Tibial nerve (tissue), 4 donors: ENCODE data around the gene PABPC1L. TPM values are rescaled to one million over a fixed set of nuclear protein-coding genes. Genes with fewer than 3 reads are reported as not detected.

ENCODE experiments used
- DNase-seq, 2 donors: peaks; one replicate each; pipeline ENCODE4 v3.0.0-alpha.2; 2019; ENCODE audit warnings: low spot score in 2 of 2
- H3K27ac ChIP-seq, 4 donors: fragments of 200-600 bp; sonication (generic) in 3 of 4; one replicate each; pipeline ENCODE4 v1.5.1; 2017 to 2019; ENCODE audit warnings: mild to moderate bottlenecking in 1 of 4
- H3K27me3 ChIP-seq, 2 donors: fragments of 200-600 bp; sonication (generic) in 1 of 2; one replicate each; pipeline versions ENCODE4 v1.5.1 to v1.6.0; 2017 to 2019
- H3K36me3 ChIP-seq, 3 donors: fragments of 200-600 bp; sonication (generic); one replicate each; pipeline ENCODE4 v1.5.1; 2018 to 2019
- H3K4me1 ChIP-seq, 4 donors: fragments of 200-600 bp; sonication (generic) in 3 of 4; one replicate each; pipeline ENCODE4 v1.5.1; 2017 to 2019
- H3K4me3 ChIP-seq, 4 donors: fragments of 200-600 bp; sonication (generic) in 3 of 4; one replicate each; pipeline ENCODE4 v1.5.1; 2017 to 2019; ENCODE audit warnings: mild to moderate bottlenecking in 1 of 4, moderate library complexity in 1 of 4
- H3K9me3 ChIP-seq, 4 donors: fragments of 200-600 bp; sonication (generic) in 3 of 4; one replicate each; pipeline ENCODE4 v1.5.1; 2017 to 2019
- EP300 ChIP-seq, 2 donors: sonication (generic); formaldehyde crosslinking; IDR thresholded peaks; one replicate each; pipeline ENCODE4 v1.6.1; 2017; ENCODE audit warnings: antibody characterized with exemption in 2 of 2, mild to moderate bottlenecking in 1 of 2
- POLR2A ChIP-seq, 2 donors: fragments of 450-650 bp; IDR thresholded peaks; one replicate each; pipeline ENCODE4 v1.6.1; 2017; ENCODE audit warnings: antibody characterized with exemption in 2 of 2, mild to moderate bottlenecking in 2 of 2, moderate library complexity in 2 of 2
- WGBS, 2 donors: methylation state at CpG; one replicate each; pipeline ENCODE4 v1.1.5; 2018; 5-methylcytosine and 5-hydroxymethylcytosine counted together
- total RNA-seq, 4 donors: library from RNA; depleted of rRNA; stranded (reverse); fragments of >200 nt; gene quantifications; one replicate each; pipeline ENCODE4 v1.1.0, GENCODE V29; 2016
- TF ChIP-seq, protein P1 (sequence below), 5 experiments: fragments of 200-600 bp in 3 of 5; fragments of 450-650 bp in 2 of 5; sonication (generic) in 3 of 5; IDR thresholded peaks; one replicate each; pipeline ENCODE4 v1.5.1; 2016 to 2019; ENCODE audit warnings: antibody characterized with exemption in 5 of 5, mild to moderate bottlenecking in 3 of 5, moderate library complexity in 2 of 5

PABPC1L gene
- total RNA-seq, 4 donors from 2014 or later: 11.8 to 27.9 (median 16.0) TPM

DNA sequence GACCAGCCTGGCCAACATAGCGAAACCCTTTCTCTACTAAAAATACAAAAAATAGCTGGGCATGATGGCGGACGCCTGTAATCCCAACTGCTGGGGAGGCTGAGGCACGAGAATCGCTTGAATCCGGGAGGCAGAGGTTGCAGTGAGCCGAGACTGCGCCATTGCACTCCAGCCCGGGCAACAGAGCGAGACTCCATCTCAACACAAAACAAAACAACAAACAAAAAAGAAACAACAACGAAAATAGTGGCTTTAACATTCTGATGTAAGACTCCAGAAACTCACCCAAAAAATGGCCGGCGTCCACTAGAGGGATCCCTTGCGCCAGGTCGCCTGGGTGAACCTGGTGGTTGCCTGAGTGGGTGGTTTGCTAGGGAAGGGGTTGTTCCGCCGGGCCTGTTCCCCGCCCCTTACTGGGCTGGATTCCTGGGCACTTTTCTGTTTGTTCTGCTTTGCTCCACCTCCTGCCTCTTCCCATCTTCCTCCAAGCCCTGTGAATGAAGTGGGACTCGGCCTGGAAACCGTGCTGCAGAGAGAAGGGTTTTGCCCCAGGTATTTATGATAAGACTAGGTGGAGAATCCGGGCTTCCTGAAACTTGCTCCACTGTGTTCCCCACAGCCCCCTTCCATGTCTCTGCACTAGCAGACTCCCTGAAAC lies 1.5 kb downstream of the PABPC1L start:
- no peaks in the 10 kb centered on the region for H3K9me3 ChIP-seq
- H3K4me1 ChIP-seq: peaks cover 0 to 18% (median 8%) of the 10 kb centered on the region in 4 donors
- peak in 1 of 2 donors; percentile 18 for DNase-seq
- peaks cover 0 to 39% (median 0%) of the 10 kb centered on the region in 3 donors for H3K36me3 ChIP-seq
- H3K27ac ChIP-seq: no peak overlapping the region
- H3K27me3 ChIP-seq: no peaks in the 10 kb centered on the region
- TF ChIP-seq EP300 (IDR thresholded peaks at IDR 0.05) (no peak), POLR2A (IDR thresholded peaks at IDR 0.05) (no peak)
- TF ChIP-seq, protein P1, sequence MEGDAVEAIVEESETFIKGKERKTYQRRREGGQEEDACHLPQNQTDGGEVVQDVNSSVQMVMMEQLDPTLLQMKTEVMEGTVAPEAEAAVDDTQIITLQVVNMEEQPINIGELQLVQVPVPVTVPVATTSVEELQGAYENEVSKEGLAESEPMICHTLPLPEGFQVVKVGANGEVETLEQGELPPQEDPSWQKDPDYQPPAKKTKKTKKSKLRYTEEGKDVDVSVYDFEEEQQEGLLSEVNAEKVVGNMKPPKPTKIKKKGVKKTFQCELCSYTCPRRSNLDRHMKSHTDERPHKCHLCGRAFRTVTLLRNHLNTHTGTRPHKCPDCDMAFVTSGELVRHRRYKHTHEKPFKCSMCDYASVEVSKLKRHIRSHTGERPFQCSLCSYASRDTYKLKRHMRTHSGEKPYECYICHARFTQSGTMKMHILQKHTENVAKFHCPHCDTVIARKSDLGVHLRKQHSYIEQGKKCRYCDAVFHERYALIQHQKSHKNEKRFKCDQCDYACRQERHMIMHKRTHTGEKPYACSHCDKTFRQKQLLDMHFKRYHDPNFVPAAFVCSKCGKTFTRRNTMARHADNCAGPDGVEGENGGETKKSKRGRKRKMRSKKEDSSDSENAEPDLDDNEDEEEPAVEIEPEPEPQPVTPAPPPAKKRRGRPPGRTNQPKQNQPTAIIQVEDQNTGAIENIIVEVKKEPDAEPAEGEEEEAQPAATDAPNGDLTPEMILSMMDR (IDR thresholded peaks at IDR 0.05): peak in 1 of 5 experiments; percentile 23
- WGBS, 2 donors: 64 to 69% methylated on average over 21 of the region's 21 CpGs
- no peak overlapping the region for H3K4me3 ChIP-seq

DNA sequence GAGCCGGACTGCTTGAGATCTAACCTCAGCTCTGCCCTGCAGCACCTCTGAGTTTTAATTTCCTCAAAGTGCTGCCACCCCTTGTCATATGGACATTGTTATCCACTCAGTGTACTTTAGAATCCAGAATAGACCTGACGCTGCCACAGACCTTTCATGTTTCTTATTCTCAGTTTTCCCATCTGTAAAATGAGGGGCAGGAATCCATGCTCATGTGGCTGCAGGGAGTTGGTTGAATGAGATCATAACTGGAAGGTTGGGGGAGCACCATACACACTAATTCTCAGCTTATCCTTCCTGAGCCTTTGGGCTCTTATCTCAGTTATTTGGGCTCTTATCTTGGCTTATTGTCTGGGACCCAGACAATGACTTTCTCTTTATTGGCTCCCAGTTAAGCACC lies 2.3 kb downstream of the PABPC1L start:
- H3K27ac ChIP-seq: no peak overlapping the region
- 93 to 95% methylated on average over 2 of the region's 2 CpGs for WGBS, 2 donors
- DNase-seq: no peak
- no peaks in the 10 kb centered on the region for H3K27me3 ChIP-seq
- TF ChIP-seq, protein P1 (IDR thresholded peaks at IDR 0.05): no peak
- TF ChIP-seq POLR2A (IDR thresholded peaks at IDR 0.05) (no peak), EP300 (IDR thresholded peaks at IDR 0.05) (no peak)
- peaks cover 0 to 18% (median 8%) of the 10 kb centered on the region in 4 donors for H3K4me1 ChIP-seq
- peaks cover 0 to 39% (median 0%) of the 10 kb centered on the region in 3 donors for H3K36me3 ChIP-seq
- H3K9me3 ChIP-seq: no peaks in the 10 kb centered on the region
- H3K4me3 ChIP-seq: no peak overlapping the region

DNA sequence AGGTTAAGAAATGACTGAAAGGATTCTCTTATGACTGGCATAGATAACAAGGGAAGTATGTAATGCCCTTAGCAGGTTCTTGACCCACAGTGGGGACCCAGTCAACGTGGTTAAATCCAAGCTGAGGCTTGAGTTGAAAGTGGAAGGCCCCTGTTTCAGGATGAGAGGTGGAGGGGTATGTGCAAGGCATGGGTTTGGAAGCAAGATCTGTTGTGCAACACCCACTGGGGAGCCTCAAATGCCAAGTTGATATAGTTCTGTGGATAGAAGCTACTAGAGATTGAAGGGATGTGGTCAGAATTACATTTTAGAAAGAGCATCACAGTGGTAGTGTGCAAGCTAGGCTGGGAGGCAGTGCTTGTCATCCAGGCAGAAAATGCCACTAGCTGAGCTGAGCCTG lies 5.1 kb downstream of the PABPC1L start:
- no peaks in the 10 kb centered on the region for H3K27me3 ChIP-seq
- H3K27ac ChIP-seq: no peak overlapping the region
- 64 to 65% methylated on average over 1 of the region's 1 CpG for WGBS, 2 donors
- no peak for DNase-seq
- no peak for TF ChIP-seq EP300 (IDR thresholded peaks at IDR 0.05)
- TF ChIP-seq POLR2A (IDR thresholded peaks at IDR 0.05): no peak
- TF ChIP-seq, protein P1 (IDR thresholded peaks at IDR 0.05): no peak
- H3K4me1 ChIP-seq: peaks cover 0 to 9% (median 4%) of the 10 kb centered on the region in 4 donors
- H3K4me3 ChIP-seq: no peak overlapping the region
- H3K36me3 ChIP-seq: peaks cover 0 to 46% (median 0%) of the 10 kb centered on the region in 3 donors
- H3K9me3 ChIP-seq: no peaks in the 10 kb centered on the region

DNA sequence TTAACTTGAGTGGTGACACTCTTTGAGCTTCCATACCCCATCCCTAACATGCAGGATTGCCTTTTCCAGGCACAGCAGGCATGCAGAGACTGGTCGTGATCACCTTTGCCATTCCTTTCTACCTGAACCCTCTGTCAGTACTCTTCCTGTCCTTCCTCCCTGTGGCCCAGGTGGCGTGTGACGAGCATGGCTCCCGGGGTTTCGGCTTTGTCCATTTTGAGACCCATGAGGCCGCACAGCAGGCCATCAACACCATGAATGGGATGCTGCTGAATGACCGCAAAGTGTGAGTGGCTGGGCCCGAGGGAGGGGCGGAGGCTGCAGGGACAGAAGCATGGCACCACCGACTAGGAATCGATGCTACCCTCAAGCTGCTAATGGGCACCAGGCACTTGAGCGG lies 6.7 kb downstream of the PABPC1L start:
- Histone ChIP-seq H3K4me1 (no peaks in the 10 kb centered on the region), H3K27ac (no peak overlapping the region), H3K4me3 (no peak overlapping the region), H3K27me3 (no peaks in the 10 kb centered on the region), H3K9me3 (no peaks in the 10 kb centered on the region), H3K36me3 (peaks cover 0 to 46% (median 0%) of the 10 kb centered on the region in 3 donors)
- no peak for DNase-seq
- 89 to 91% methylated on average over 12 of the region's 12 CpGs for WGBS, 2 donors
- TF ChIP-seq POLR2A (IDR thresholded peaks at IDR 0.05): no peak
- TF ChIP-seq EP300 (IDR thresholded peaks at IDR 0.05): no peak
- TF ChIP-seq, protein P1 (IDR thresholded peaks at IDR 0.05): no peak

DNA sequence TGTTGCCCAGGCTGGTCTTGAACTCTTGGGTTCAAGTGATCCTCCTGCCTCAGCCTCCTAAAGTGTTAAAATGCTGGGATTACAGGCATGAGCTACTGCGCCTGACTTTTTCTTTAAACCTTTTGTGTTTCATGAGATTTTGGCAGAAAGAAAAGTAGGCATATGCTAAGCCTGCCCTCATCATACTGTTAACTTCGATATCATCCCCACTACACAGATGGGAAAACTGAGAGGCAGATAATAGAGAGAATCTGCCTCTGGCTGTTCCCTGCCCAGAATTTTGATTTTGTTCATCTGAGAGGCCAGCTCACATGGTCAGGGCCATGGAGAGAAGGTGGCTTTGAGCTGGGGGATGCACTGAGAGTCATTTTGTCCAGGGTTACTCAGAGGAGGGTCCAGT lies 7.5 kb downstream of the PABPC1L start:
- Histone ChIP-seq H3K27ac (no peak overlapping the region), H3K27me3 (no peaks in the 10 kb centered on the region), H3K4me1 (no peaks in the 10 kb centered on the region), H3K9me3 (no peaks in the 10 kb centered on the region), H3K36me3 (peaks cover 0 to 45% (median 0%) of the 10 kb centered on the region in 3 donors), H3K4me3 (no peak overlapping the region)
- DNase-seq: no peak
- WGBS, 2 donors: 94 to 96% methylated on average over 2 of the region's 2 CpGs
- TF ChIP-seq, protein P1 (IDR thresholded peaks at IDR 0.05): no peak
- TF ChIP-seq POLR2A (IDR thresholded peaks at IDR 0.05) (no peak), EP300 (IDR thresholded peaks at IDR 0.05) (no peak)
